Endothelial cell of umbilical vein (primary cell): Measurements from ENCODE around the gene FAM222A. TPM values are rescaled to one million over a fixed set of nuclear protein-coding genes. Genes with fewer than 3 reads are reported as not detected.

ENCODE experiments used
- BruUV-seq: library from RNA; stranded (reverse); fragments of 400-500 nt; replicated peaks from 2 replicates; lab custom pipeline; 2021; lab: Mats Ljungman, UMichigan
- CTCF ChIA-PET: fragments of 300-600, 350-600 bp; sonication (Branson Sonifier 250); formaldehyde crosslinking; loops from one replicate; lab custom pipeline; 2021; ENCODE audit warnings: antibody characterized with exemption, inconsistent platforms; lab: Charles Lee
- POLR2A ChIA-PET: fragments of 300-600, 350-600 bp; sonication (Branson Sonifier 250); formaldehyde crosslinking; loops from one replicate; lab custom pipeline; 2021; ENCODE audit warnings: antibody characterized with exemption, inconsistent platforms; lab: Charles Lee
- DNase-seq: peaks from one replicate; pipeline ENCODE4 v3.0.0-alpha.2; 2011; ENCODE audit warnings: low read depth, low spot score
- FAIRE-seq: peaks from 2 replicates; lab custom pipeline; 2011; peaks lifted over from hg19 to GRCh38; lab: Jason Lieb, UNC
- H2AFZ ChIP-seq: 2 replicates; pipeline ENCODE4 v1.6.0; 2012; ENCODE audit warnings: low read depth, low read length, control low read depth, inconsistent platforms
- H3K27ac ChIP-seq: 2 replicates; pipeline ENCODE4 v1.5.1; 2011; ENCODE audit warnings: low read depth, mild to moderate bottlenecking, control low read depth, low read length, moderate library complexity; ENCODE audit not compliant: insufficient read depth
- H3K27me3 ChIP-seq, 2 experiments: 2 replicates each; pipeline versions ENCODE4 v1.6.0 to v1.6.1; 2011; ENCODE audit warnings: low read length in 2 of 2, mixed read lengths in 1 of 2; ENCODE audit not compliant: control insufficient read depth in 2 of 2, insufficient read depth in 2 of 2
- H3K36me3 ChIP-seq, 2 experiments: 2 replicates in 1 of 2; 3 replicates in 1 of 2; pipeline ENCODE4 v1.5.1; 2011; ENCODE audit warnings: low read length in 2 of 2, mild to moderate bottlenecking in 1 of 2, moderate library complexity in 1 of 2; ENCODE audit not compliant: control insufficient read depth in 2 of 2, insufficient read depth in 2 of 2; ENCODE audit errors: extremely low read depth in 1 of 2
- H3K4me1 ChIP-seq: 3 replicates; pipeline ENCODE4 v1.5.1; 2011; ENCODE audit warnings: mild to moderate bottlenecking, low read length; ENCODE audit not compliant: control insufficient read depth, insufficient read depth; ENCODE audit errors: extremely low read depth
- H3K4me2 ChIP-seq: 2 replicates; pipeline ENCODE4 v1.6.1; 2011; ENCODE audit warnings: low read length, control low read depth, mixed read lengths; ENCODE audit not compliant: insufficient read depth
- H3K4me3 ChIP-seq, 3 experiments: fragments of 200-600 bp in 1 of 3; sonication (generic), shearing (Covaris generic) in 1 of 3; replicated peaks in 1 of 3; 2 replicates each; pipeline ENCODE4 v1.5.1; 2011 to 2016; ENCODE audit warnings: control low read depth in 3 of 3, low read length in 3 of 3, mild to moderate bottlenecking in 2 of 3, inconsistent platforms in 1 of 3, low read depth in 1 of 3, moderate library complexity in 1 of 3; ENCODE audit not compliant: insufficient read depth in 1 of 3
- H3K79me2 ChIP-seq: 2 replicates; pipeline ENCODE4 v1.6.0; 2012; ENCODE audit warnings: low read length, inconsistent platforms; ENCODE audit not compliant: control insufficient read depth, insufficient read depth
- H3K9ac ChIP-seq: replicated peaks from 2 replicates; pipeline ENCODE3; 2011; ENCODE audit warnings: low read length, control low read depth; ENCODE audit not compliant: insufficient read depth; ENCODE audit errors: extremely low read depth
- H3K9me1 ChIP-seq: replicated peaks from 3 replicates; pipeline ENCODE4 v1.6.0; 2011; ENCODE audit warnings: mild to moderate bottlenecking, low read length; ENCODE audit not compliant: control insufficient read depth, insufficient read depth; ENCODE audit errors: extremely low read depth
- H3K9me3 ChIP-seq: replicated peaks from 2 replicates; pipeline ENCODE4 v1.5.1; 2012; ENCODE audit warnings: low read length, inconsistent platforms; ENCODE audit not compliant: control insufficient read depth, insufficient read depth
- H4K20me1 ChIP-seq: replicated peaks from 2 replicates; pipeline ENCODE3; 2011; ENCODE audit warnings: mild to moderate bottlenecking, low read length; ENCODE audit not compliant: control insufficient read depth, insufficient read depth; ENCODE audit errors: extremely low read depth
- EZH2 ChIP-seq: IDR thresholded peaks from 2 replicates; pipeline ENCODE4 v1.6.1; 2012; ENCODE audit warnings: borderline replicate concordance, low read depth, mild to moderate bottlenecking, moderate library complexity, low read length, inconsistent platforms; ENCODE audit not compliant: severe bottlenecking
- FOS ChIP-seq: IDR thresholded peaks from 2 replicates; pipeline ENCODE4 v1.6.1; 2011; ENCODE audit warnings: mild to moderate bottlenecking, low read length, moderate library complexity, borderline replicate concordance; ENCODE audit not compliant: insufficient read depth
- GATA2 ChIP-seq: IDR thresholded peaks from 2 replicates; pipeline ENCODE4 v1.7.0; 2011; ENCODE audit warnings: low read depth, mild to moderate bottlenecking, moderate library complexity, mixed read lengths, low read length; ENCODE audit not compliant: insufficient read length, insufficient read depth
- JUN ChIP-seq: IDR thresholded peaks from 2 replicates; pipeline ENCODE4 v1.6.1; 2011; ENCODE audit warnings: borderline replicate concordance, low read depth; ENCODE audit not compliant: insufficient read length, insufficient read depth
- MYC ChIP-seq: IDR thresholded peaks from one replicate; pipeline ENCODE4 v1.6.1; 2011; ENCODE audit warnings: mild to moderate bottlenecking, low read depth, low read length
- POLR2A ChIP-seq: IDR thresholded peaks from 2 replicates; pipeline ENCODE4 v1.6.1; 2012; ENCODE audit warnings: low read depth, mild to moderate bottlenecking, control low read depth, low read length
- POLR2AphosphoS5 ChIP-seq: IDR thresholded peaks from 2 replicates; pipeline ENCODE4 v1.6.1; 2012; ENCODE audit warnings: low read depth, mild to moderate bottlenecking, control low read depth, low read length, moderate library complexity; ENCODE audit not compliant: insufficient read depth
- dilution Hi-C: fragments of 300-500 bp; cut with MboI; formaldehyde crosslinking; loops from one replicate; pipeline ENCODE4 v1.15.0; 2019; ENCODE audit warnings: low sequenced_read_pairs; ENCODE audit not compliant: extremely low pct_ligation_motif_present
- intact Hi-C: fragments of 100-400 bp; cut with micrococcal nuclease; formaldehyde crosslinking; loops from one replicate; pipeline ENCODE4 v1.10.0; 2022
- polyA plus RNA-seq, 4 experiments: library from polyadenylated mRNA; depleted of rRNA in 3 of 4; stranded (reverse) in 3 of 4; unstranded in 1 of 4; fragments of >200 nt; gene quantifications; 2 replicates each; pipeline versions ENCODE4 v1.2.1 to v1.2.3, GENCODE V29; 2011 to 2012; ENCODE audit warnings: missing spikeins in 1 of 4
- total RNA-seq: library from RNA; stranded (reverse); gene quantifications from 2 replicates; pipeline ENCODE4 v1.2.3, GENCODE V29; 2021
- TF ChIP-seq, protein P1 (sequence below): IDR thresholded peaks from 2 replicates; pipeline ENCODE4 v1.6.1; 2011; ENCODE audit not compliant: insufficient read depth, insufficient read length
- TF ChIP-seq, protein P2 (sequence below), 2 donors: IDR thresholded peaks; 1 replicate in 1 of 2; 2 replicates in 1 of 2; pipeline ENCODE4 v1.5.1; 2011; ENCODE audit warnings: low read length in 2 of 2, mild to moderate bottlenecking in 2 of 2, moderate library complexity in 2 of 2, control low read depth in 1 of 2, inconsistent platforms in 1 of 2, low read depth in 1 of 2; ENCODE audit not compliant: insufficient read depth in 1 of 2; ENCODE audit errors: extremely low read depth in 1 of 2

Gene FAM222A
- total and polyA plus RNA-seq, 2 donors (not counting 3 experiments of a cell fraction or from before 2014, with no cell fraction given), result 0.62 to 1.7 TPM

DNA sequence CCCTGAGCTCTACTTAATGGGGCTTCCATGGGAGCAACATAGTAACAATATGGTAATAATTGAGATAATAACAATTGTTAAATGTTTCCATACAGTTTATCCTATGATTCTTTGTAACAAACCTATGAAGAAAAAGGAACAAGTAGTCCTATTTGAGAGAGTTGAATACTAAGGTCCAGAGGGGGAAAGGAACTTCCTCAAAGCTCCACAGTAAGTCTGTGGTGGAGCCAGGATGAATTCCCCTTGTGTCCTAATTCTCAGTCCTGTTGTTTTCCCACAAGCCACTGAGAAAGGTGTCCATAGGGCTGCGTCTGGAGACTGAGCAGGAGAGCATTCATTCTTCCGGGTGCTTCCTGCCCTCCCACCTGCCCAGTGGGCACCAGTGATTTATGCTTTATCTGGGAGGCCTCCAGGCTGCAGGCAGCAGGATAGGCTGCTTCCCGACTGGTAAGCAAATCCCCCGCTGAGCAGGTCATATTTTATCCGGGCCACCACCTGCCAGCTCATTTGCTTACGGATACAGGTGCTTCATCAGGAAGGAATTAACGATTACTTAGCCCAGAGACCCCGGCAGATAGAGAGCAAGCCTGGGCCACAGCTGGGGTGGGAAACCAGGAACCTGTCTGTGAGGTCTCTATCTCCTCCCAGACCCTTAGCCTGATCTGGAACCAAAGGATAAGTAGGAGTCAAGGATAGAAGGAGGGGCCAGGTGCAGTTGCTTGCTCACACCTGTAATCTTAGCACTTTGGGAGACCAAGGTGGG lies 33.9 kb upstream of the FAM222A start:
- POLR2A ChIA-PET, result no interaction called here
- FAIRE-seq, result no peak

More for the DNA sequence above, 33.9 kb upstream of the FAM222A start:
- intact Hi-C loops (no loop called here), dilution Hi-C loops (no loop called here)
- Histone ChIP-seq H3K4me2 (no peak overlapping the region), H3K9ac (no peak overlapping the region), H3K79me2 (no peaks in the 10 kb centered on the region), H3K27ac (no peak overlapping the region), H3K36me3 (no peaks in the 10 kb centered on the region), H4K20me1 (no peaks in the 10 kb centered on the region), H2AFZ (no peak overlapping the region), H3K9me3 (no peaks in the 10 kb centered on the region), H3K4me1 (no peaks in the 10 kb centered on the region), H3K27me3 (peaks cover 16 to 24% of the 10 kb centered on the region in 2 experiments), H3K9me1 (no peaks in the 10 kb centered on the region), H3K4me3 (no peak overlapping the region)
- no TSS peak for BruUV-seq
- DNase-seq, result no peak
- TF ChIP-seq MYC (no peak), EZH2 (no peak), GATA2 (no peak), POLR2AphosphoS5 (no peak), POLR2A (no peak), FOS (no peak), JUN (no peak)
- TF ChIP-seq, protein P1, sequence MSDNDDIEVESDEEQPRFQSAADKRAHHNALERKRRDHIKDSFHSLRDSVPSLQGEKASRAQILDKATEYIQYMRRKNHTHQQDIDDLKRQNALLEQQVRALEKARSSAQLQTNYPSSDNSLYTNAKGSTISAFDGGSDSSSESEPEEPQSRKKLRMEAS, result no peak
- TF ChIP-seq, protein P2, sequence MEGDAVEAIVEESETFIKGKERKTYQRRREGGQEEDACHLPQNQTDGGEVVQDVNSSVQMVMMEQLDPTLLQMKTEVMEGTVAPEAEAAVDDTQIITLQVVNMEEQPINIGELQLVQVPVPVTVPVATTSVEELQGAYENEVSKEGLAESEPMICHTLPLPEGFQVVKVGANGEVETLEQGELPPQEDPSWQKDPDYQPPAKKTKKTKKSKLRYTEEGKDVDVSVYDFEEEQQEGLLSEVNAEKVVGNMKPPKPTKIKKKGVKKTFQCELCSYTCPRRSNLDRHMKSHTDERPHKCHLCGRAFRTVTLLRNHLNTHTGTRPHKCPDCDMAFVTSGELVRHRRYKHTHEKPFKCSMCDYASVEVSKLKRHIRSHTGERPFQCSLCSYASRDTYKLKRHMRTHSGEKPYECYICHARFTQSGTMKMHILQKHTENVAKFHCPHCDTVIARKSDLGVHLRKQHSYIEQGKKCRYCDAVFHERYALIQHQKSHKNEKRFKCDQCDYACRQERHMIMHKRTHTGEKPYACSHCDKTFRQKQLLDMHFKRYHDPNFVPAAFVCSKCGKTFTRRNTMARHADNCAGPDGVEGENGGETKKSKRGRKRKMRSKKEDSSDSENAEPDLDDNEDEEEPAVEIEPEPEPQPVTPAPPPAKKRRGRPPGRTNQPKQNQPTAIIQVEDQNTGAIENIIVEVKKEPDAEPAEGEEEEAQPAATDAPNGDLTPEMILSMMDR (IDR thresholded peaks at IDR 0.05; ENCODE audit: extremely low read depth in 1 of 2, insufficient read depth in 1 of 2, low read depth in 1 of 2, low read length in 2 of 2), result no peak
- CTCF ChIA-PET, result no interaction called here
